Stimulated activated CD8-positive, alpha-beta memory T cell treated with anti-CD3 and anti-CD28 coated beads, Interleukin-7, amount 100 ng/mL, for 1 hour (primary cell): ENCODE data around the gene RAB40B.
"Not testable (repeated sequence)": the region's sequence is repeated elsewhere in the genome, so short reads cannot be mapped to it uniquely, and the experiment has no call there.

ENCODE experiments used
- DNase-seq, 2 donors: peaks; one replicate each; pipeline ENCODE4 v3.0.0-alpha.2; 2020; ENCODE audit warnings: low read depth in 2 of 2

RAB40B gene

GRCh38 chr17:82668024-82668630, 30.4 kb downstream of the RAB40B start:
- no peak for DNase-seq

- DNase-seq: no peak
Measured at GRCh38 chr17:82667668-82668000, 30.9 kb downstream of the RAB40B start.

GRCh38 chr17:82666931-82667667, 31.4 kb downstream of the RAB40B start:
- DNase-seq: no peak

- no peak for DNase-seq
Measured at GRCh38 chr17:82665891-82666290, 32.6 kb downstream of the RAB40B start.

- DNase-seq: no peak
Measured at GRCh38 chr17:82665217-82665616, 33.3 kb downstream of the RAB40B start.

- DNase-seq: no peak
Measured at GRCh38 chr17:82664701-82665182, 33.8 kb downstream of the RAB40B start.

- no peak for DNase-seq
Measured at GRCh38 chr17:82664276-82664575, 34.3 kb downstream of the RAB40B start.

- no peak for DNase-seq
Measured at GRCh38 chr17:82663381-82664275, 34.9 kb downstream of the RAB40B start.

GRCh38 chr17:82662711-82663261, 35.7 kb downstream of the RAB40B start:
- no peak for DNase-seq

- no peak for DNase-seq
Measured at GRCh38 chr17:82661717-82662683, 36.5 kb downstream of the RAB40B start.

- DNase-seq: no peak
Measured at GRCh38 chr17:82659886-82660285, 38.6 kb downstream of the RAB40B start.

- no peak for DNase-seq
Measured at GRCh38 chr17:82658796-82659452, 39.6 kb downstream of the RAB40B start.

GRCh38 chr17:82658331-82658730, 40.2 kb downstream of the RAB40B start:
- DNase-seq: no peak

- DNase-seq: no peak
Measured at GRCh38 chr17:82657926-82658325, 40.6 kb downstream of the RAB40B start.

- no peak for DNase-seq
Measured at GRCh38 chr17:82656266-82656665, 42.2 kb downstream of the RAB40B start.

- no peak for DNase-seq
Measured at GRCh38 chr17:82655523-82655922, 43.0 kb downstream of the RAB40B start.

GRCh38 chr17:82655038-82655479, 43.4 kb downstream of the RAB40B start:
- DNase-seq: no peak

- DNase-seq: not testable (repeated sequence)
Measured at GRCh38 chr17:82654611-82655010, 43.9 kb downstream of the RAB40B start.

- no peak for DNase-seq
Measured at GRCh38 chr17:82653651-82654528, 44.6 kb downstream of the RAB40B start.

GRCh38 chr17:82650723-82651122, 47.8 kb downstream of the RAB40B start:
- DNase-seq: no peak
